Lower lobe of right lung (tissue), 2 donors: Measurements from ENCODE around the gene ABCC12. TPM values are rescaled to one million over a fixed set of nuclear protein-coding genes. Genes with fewer than 3 reads are reported as not detected.

Experiments
- ATAC-seq, 2 donors: fragments of 200-7000 bp; cut with Tn5 transposase; one replicate each; pipeline ENCODE4 v1.9.1; 2020 to 2022; ENCODE audit warnings: mild to moderate bottlenecking in 2 of 2, moderate library complexity in 2 of 2
- DNase-seq: peaks from one replicate; pipeline ENCODE4 v3.0.0-alpha.2; 2020
- H3K27ac ChIP-seq: fragments of 200-600 bp; one replicate; pipeline ENCODE4 v1.8.0; 2022
- H3K27me3 ChIP-seq: fragments of 200-600 bp; one replicate; pipeline ENCODE4 v1.8.0; 2022; ENCODE audit warnings: low read depth
- H3K36me3 ChIP-seq: fragments of 200-600 bp; one replicate; pipeline ENCODE4 v1.8.0; 2022; ENCODE audit warnings: mild to moderate bottlenecking
- H3K4me1 ChIP-seq: fragments of 200-600 bp; one replicate; pipeline ENCODE4 v1.8.0; 2022
- H3K4me3 ChIP-seq: fragments of 200-600 bp; one replicate; pipeline ENCODE4 v1.8.0; 2022; ENCODE audit warnings: mild to moderate bottlenecking
- H3K9me3 ChIP-seq: fragments of 200-600 bp; one replicate; pipeline ENCODE4 v1.8.0; 2022
- intact Hi-C: fragments of 100-400 bp; cut with DNase I; formaldehyde crosslinking; loops from one replicate; pipeline ENCODE4 v1.11.0; 2022
- total RNA-seq: library from RNA; stranded (reverse); fragmentation: NEBNext Ultra II Directional; extraction: Animal tissue kit (Norgen Biotek cat#: 25700); gene quantifications from one replicate; pipeline ENCODE4 v1.2.1, GENCODE V29; 2021
- TF ChIP-seq, protein P1 (sequence below): fragments of 200-600 bp; IDR thresholded peaks from one replicate; pipeline ENCODE4 v1.8.0; 2022; ENCODE audit warnings: antibody characterized with exemption, mild to moderate bottlenecking
- donor health status: DM: no; HTN: yes; CAD: no; lungs with severe emphysema.

ABCC12 gene
- total RNA-seq, 1 donor from 2014 or later, result not detected

DNA sequence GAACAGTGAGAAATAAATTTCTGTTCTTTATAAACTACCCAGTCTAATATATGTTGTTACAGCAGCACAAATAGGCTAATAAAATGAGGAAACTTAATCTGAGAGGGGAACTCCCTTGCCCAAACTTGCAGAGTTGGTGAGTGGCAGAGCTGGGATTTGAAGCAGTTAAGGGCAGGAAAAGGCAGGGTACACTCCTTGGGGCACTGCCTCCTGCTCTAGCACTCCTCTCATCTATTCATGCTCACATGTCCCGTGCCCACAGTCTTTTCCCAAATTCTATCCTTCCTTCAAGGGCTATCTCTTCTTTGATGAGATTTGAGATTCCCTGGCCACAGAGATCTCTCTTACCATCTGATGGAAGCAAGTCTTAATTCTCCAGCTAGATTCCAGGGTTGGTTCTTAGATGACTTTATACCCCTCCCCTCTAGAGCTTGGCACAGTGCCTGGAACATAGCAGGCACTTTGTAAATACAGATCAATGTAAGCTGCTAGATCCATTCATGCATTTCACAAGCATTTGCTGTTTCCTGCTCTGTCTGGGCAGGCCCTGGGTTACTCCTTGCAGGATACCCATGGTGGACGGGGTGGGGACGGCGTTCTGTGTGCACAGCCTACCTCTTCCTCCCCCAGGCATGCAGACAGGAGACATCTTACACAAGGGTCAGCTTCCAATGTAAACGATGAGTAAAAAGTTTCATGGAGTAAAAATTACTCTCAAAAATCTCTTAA lies 39.2 kb upstream of the ABCC12 start:
- Histone ChIP-seq H3K4me1 (no peaks in the 10 kb centered on the region), H3K27me3 (no peaks in the 10 kb centered on the region), H3K27ac (no peak overlapping the region), H3K4me3 (no peak overlapping the region), H3K36me3 (no peaks in the 10 kb centered on the region), H3K9me3 (no peaks in the 10 kb centered on the region)
- TF ChIP-seq, protein P1, sequence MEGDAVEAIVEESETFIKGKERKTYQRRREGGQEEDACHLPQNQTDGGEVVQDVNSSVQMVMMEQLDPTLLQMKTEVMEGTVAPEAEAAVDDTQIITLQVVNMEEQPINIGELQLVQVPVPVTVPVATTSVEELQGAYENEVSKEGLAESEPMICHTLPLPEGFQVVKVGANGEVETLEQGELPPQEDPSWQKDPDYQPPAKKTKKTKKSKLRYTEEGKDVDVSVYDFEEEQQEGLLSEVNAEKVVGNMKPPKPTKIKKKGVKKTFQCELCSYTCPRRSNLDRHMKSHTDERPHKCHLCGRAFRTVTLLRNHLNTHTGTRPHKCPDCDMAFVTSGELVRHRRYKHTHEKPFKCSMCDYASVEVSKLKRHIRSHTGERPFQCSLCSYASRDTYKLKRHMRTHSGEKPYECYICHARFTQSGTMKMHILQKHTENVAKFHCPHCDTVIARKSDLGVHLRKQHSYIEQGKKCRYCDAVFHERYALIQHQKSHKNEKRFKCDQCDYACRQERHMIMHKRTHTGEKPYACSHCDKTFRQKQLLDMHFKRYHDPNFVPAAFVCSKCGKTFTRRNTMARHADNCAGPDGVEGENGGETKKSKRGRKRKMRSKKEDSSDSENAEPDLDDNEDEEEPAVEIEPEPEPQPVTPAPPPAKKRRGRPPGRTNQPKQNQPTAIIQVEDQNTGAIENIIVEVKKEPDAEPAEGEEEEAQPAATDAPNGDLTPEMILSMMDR, result no peak
- DNase-seq (no peak), ATAC-seq (peak in 1 of 2 donors; percentile 53)
- intact Hi-C loops, result no loop called here

DNA sequence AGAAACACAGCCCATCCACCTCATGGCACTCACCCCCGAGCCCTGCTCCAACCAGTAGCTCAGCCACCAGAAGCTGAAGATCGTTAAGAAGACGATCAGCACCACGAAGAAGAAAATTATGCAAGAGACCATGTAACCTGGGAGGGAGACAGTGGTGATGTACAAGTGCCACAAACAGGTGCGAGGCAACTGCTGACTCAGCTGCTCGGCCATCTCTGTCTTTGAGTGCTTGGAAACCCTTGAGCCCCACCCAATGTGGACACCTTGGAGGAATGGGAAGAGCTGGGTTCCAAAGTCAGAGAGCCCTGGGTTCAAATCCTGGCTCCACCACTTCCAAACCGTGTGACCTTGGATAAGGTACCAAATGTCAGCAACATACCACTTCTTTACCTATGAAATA lies 38.1 kb upstream of the ABCC12 start:
- TF ChIP-seq, protein P1, result no peak
- Histone ChIP-seq H3K27ac (no peak overlapping the region), H3K27me3 (no peaks in the 10 kb centered on the region), H3K4me1 (no peaks in the 10 kb centered on the region), H3K4me3 (no peak overlapping the region), H3K9me3 (no peaks in the 10 kb centered on the region), H3K36me3 (no peaks in the 10 kb centered on the region)
- no peak for ATAC-seq
- intact Hi-C loops, result no loop called here
- DNase-seq, result no peak

DNA sequence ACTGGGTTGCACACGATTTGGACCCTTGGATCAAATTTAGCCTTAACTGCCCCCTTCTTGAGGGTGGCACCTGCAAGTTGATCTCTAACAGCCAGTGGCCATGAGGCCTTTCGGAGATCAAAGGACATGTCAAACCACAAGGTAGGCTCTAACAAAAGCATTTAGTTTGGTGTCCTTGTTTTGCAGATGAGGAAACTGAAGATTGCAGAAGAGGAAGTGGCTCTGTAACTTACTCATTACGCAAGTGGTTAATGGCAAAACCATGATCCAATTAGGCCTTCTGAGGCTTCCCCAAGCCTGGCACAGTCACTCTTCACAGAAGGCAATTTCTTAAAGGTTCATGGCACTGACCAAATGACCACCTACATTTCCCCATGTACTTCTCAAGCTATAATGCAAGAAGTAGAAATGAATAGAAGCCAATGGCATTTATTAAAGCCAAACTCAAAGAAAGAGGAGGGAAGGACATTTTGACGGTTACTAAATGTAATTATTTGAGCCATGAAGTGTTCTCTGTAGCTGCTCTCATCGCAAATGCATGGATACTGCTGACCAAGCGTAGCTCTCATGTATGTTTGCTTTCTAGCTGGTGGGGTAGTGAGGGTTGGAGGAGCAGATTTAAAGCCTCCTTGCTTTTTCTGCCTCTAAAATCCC lies 32.8 kb upstream of the ABCC12 start:
- intact Hi-C loops, result no loop called here
- Histone ChIP-seq H3K4me3 (no peak overlapping the region), H3K27ac (no peak overlapping the region), H3K9me3 (no peaks in the 10 kb centered on the region), H3K27me3 (no peaks in the 10 kb centered on the region), H3K4me1 (no peaks in the 10 kb centered on the region), H3K36me3 (no peaks in the 10 kb centered on the region)
- TF ChIP-seq, protein P1, result no peak
- peak; percentile 57 to 74 for ATAC-seq
- DNase-seq, result no peak

DNA sequence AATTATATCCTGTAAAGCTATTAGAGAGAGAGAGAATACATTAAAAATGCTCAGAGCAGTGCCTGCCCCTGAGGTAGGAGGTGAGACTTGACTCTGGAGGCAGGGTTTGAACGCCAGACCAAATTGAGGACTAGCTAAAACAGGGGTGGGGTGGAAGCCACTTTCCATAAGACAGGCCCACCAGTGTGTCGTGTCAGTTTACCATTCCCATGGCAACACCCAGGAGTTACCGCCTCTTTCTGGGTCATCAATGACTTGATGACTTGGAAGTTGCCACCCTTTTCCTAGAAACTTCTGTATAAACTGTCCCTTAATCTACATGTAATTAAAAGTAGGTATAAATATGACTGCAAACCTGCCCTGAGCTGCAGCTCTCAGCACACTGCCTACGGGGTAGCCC lies 32.0 kb upstream of the ABCC12 start:
- no peaks in the 10 kb centered on the region for H3K9me3 ChIP-seq
- H3K4me1 ChIP-seq, result no peaks in the 10 kb centered on the region
- no peaks in the 10 kb centered on the region for H3K27me3 ChIP-seq
- no peak overlapping the region for H3K4me3 ChIP-seq
- DNase-seq (no peak), ATAC-seq (no peak)
- TF ChIP-seq, protein P1, result no peak
- intact Hi-C loops, result no loop called here
- H3K27ac ChIP-seq, result no peak overlapping the region
- H3K36me3 ChIP-seq, result no peaks in the 10 kb centered on the region

DNA sequence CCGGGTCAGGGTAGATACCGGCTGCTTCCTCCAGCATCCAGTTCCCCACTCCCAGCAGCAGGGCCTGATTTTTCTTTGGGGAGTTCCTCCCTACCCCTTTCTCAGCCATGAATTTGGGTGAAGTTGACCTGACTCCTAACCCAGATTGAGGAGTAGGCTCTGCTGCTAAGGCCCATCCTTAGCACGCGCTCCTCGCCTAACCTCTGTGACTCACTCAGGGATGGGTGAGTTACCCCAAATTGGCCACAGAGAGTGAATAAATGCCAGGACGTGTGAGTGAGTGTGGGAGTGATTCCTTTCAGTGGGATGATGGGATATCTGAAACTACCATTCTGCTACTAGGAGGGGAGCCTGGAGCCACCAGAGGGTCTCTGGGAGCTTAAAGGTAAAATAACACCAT lies 28.9 kb upstream of the ABCC12 start:
- Histone ChIP-seq H3K27ac (no peak overlapping the region), H3K36me3 (no peaks in the 10 kb centered on the region), H3K27me3 (no peaks in the 10 kb centered on the region), H3K4me1 (no peaks in the 10 kb centered on the region), H3K4me3 (no peak overlapping the region), H3K9me3 (no peaks in the 10 kb centered on the region)
- ATAC-seq, result no peak
- DNase-seq, result no peak
- TF ChIP-seq, protein P1, result no peak
- intact Hi-C loops, result no loop called here
